Ramos (cell line): ENCODE data around the gene DAZAP2.
"Not testable (repeated sequence)": the region's sequence is repeated elsewhere in the genome, so short reads cannot be mapped to it uniquely, and the experiment has no call there.

ENCODE experiments used
- in situ Hi-C: fragments of 300-500 bp; cut with MboI; formaldehyde crosslinking; loops from one replicate; pipeline ENCODE4 v1.14.3; 2022; ENCODE audit warnings: low sequenced_read_pairs; ENCODE audit not compliant: unreplicated experiment

DAZAP2 gene

GRCh38 chr12:51216642-51217041 is 22.0 kb upstream of the DAZAP2 start:
- in situ Hi-C loops, result no loop called here

- in situ Hi-C loops, result no loop called here
Measured at GRCh38 chr12:51217133-51217967, 21.3 kb upstream of the DAZAP2 start.

- in situ Hi-C loops, result no loop called here
Measured at GRCh38 chr12:51217968-51218606, 20.5 kb upstream of the DAZAP2 start, which contains the start of gene POU6F1. Gene POU6F1, minus strand, starts transcription at chr12:51218062. Its CDS starts 11,226 bp downstream, at chr12:51206836.

- in situ Hi-C loops, result no loop called here
Measured at GRCh38 chr12:51218607-51219161, 19.9 kb upstream of the DAZAP2 start.

- in situ Hi-C loops, result no loop called here
Measured at GRCh38 chr12:51219322-51219721, 19.3 kb upstream of the DAZAP2 start.

- in situ Hi-C loops, result not testable (repeated sequence)
Measured at GRCh38 chr12:51219857-51220256, 18.8 kb upstream of the DAZAP2 start.

GRCh38 chr12:51222461-51222860 is 16.2 kb upstream of the DAZAP2 start:
- in situ Hi-C loops, result no loop called here

GRCh38 chr12:51224625-51225024 is 14.0 kb upstream of the DAZAP2 start:
- in situ Hi-C loops, result no loop called here

- in situ Hi-C loops, result no loop called here
Measured at GRCh38 chr12:51225234-51225633, 13.4 kb upstream of the DAZAP2 start.

GRCh38 chr12:51225771-51226170 is 12.9 kb upstream of the DAZAP2 start:
- in situ Hi-C loops, result no loop called here

- in situ Hi-C loops, result not testable (repeated sequence)
Measured at GRCh38 chr12:51227112-51227511, 11.5 kb upstream of the DAZAP2 start.

- in situ Hi-C loops, result no loop called here
Measured at GRCh38 chr12:51227962-51228361, 10.7 kb upstream of the DAZAP2 start.

GRCh38 chr12:51229116-51229809 is 9.4 kb upstream of the DAZAP2 start:
- in situ Hi-C loops, result no loop called here

GRCh38 chr12:51232642-51233041 is 6.0 kb upstream of the DAZAP2 start:
- in situ Hi-C loops, result no loop called here

GRCh38 chr12:51234530-51234929 is 4.1 kb upstream of the DAZAP2 start:
- in situ Hi-C loops, result no loop called here

GRCh38 chr12:51238037-51238509 is 553 bp upstream of the DAZAP2 start:
- in situ Hi-C loops, result no loop called here

- in situ Hi-C loops, result loop anchor here (10.0 kb wide), 1 partner anchor 196 kb away; the partner anchor contains the start of gene LETMD1
Measured at GRCh38 chr12:51240971-51241370, 2.3 kb downstream of the DAZAP2 start.

GRCh38 chr12:51242120-51242519 is 3.5 kb downstream of the DAZAP2 start:
- in situ Hi-C loops, result loop anchor here (10.0 kb wide), 1 partner anchor 197 kb away; the partner anchor contains the start of gene LETMD1

- in situ Hi-C loops, result loop anchor here (10.0 kb wide), 1 partner anchor 198 kb away; the partner anchor contains the start of gene LETMD1
Measured at GRCh38 chr12:51242876-51243275, 4.2 kb downstream of the DAZAP2 start.

- in situ Hi-C loops, result loop anchor here (10.0 kb wide), 1 partner anchor 199 kb away; the partner anchor contains the start of gene LETMD1
Measured at GRCh38 chr12:51244269-51244668, 5.6 kb downstream of the DAZAP2 start.
